HL-60 (cell line): ENCODE results near the gene OR52B6.

Experiments used
- DNase-seq, 2 experiments: peaks; one replicate each; pipeline ENCODE4 v3.0.0-alpha.2; 2010 to 2020; ENCODE audit warnings: low read depth in 1 of 2, low spot score in 1 of 2
- H3K27ac ChIP-seq: fragments of 250-450 bp; sonication (Bioruptor Pico); replicated peaks from 2 replicates; pipeline ENCODE4 v1.5.1; 2020; ENCODE audit warnings: mild to moderate bottlenecking, moderate library complexity
- H3K27me3 ChIP-seq: fragments of 250-450 bp; sonication (Bioruptor Pico); 2 replicates; pipeline ENCODE4 v1.5.1; 2021; ENCODE audit warnings: mild to moderate bottlenecking, moderate library complexity; ENCODE audit not compliant: insufficient read depth, poor library complexity, severe bottlenecking
- H3K4me3 ChIP-seq: replicated peaks from 2 replicates; pipeline ENCODE4 v1.5.1; 2011; ENCODE audit warnings: mild to moderate bottlenecking, control low read depth, low read length; ENCODE audit not compliant: insufficient read depth
- GABPA ChIP-seq: IDR thresholded peaks from 2 replicates; pipeline ENCODE4 v1.6.1; 2012; ENCODE audit warnings: low read depth
- POLR2AphosphoS5 ChIP-seq: IDR thresholded peaks from 2 replicates; pipeline ENCODE4 v1.6.1; 2012; ENCODE audit warnings: low read depth
- REST ChIP-seq: IDR thresholded peaks from 2 replicates; pipeline ENCODE4 v1.6.1; 2012; ENCODE audit warnings: low read depth; ENCODE audit not compliant: insufficient replicate concordance
- SPI1 ChIP-seq: IDR thresholded peaks from 2 replicates; pipeline ENCODE4 v1.6.1; 2012; ENCODE audit warnings: low read depth, mild to moderate bottlenecking, borderline replicate concordance
- long read RNA-seq: library from polyadenylated mRNA; unstranded; transcript quantifications from one replicate; pipeline ENCODE4 v2.0.0, GENCODE V29; 2020
- TF ChIP-seq, protein P1 (sequence below): IDR thresholded peaks from one replicate; pipeline ENCODE4 v1.5.1; 2011; ENCODE audit warnings: low read length, control low read depth, inconsistent platforms; ENCODE audit not compliant: insufficient read depth

OR52B6 gene
- long read RNA-seq: 0 reads

DNA sequence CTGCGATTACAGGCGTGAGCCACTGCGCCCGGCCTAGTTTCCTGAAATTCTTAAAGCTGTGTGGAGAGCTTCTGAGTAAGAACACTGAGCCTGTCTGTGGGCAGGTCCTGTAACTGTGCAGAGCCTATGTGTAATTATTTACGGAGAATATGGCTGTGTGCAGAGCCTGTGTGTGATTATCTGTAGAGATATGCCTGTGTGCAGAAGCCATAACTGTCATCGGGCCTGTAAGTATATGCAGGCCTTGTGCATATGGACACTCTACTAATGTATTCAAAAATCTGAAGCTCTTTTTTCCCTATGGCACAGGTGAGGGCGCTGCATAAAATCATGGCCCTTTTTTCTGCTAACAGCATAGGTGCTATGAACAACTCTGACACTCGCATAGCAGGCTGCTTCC, at the start of gene OR52B6:
Gene OR52B6, plus strand, starts transcription at position 301 of the 400 bp plus-strand sequence. Its CDS starts 0 bp downstream, at position 301.
- no peak for DNase-seq
- Histone ChIP-seq H3K27me3 (no peaks in the 10 kb centered on the region), H3K27ac (no peak within 1 kb of the TSS), H3K4me3 (no peak within 1 kb of the TSS)
- no peak for TF ChIP-seq REST
- no peak for TF ChIP-seq GABPA
- no peak for TF ChIP-seq SPI1
- no peak for TF ChIP-seq POLR2AphosphoS5
- TF ChIP-seq, protein P1, sequence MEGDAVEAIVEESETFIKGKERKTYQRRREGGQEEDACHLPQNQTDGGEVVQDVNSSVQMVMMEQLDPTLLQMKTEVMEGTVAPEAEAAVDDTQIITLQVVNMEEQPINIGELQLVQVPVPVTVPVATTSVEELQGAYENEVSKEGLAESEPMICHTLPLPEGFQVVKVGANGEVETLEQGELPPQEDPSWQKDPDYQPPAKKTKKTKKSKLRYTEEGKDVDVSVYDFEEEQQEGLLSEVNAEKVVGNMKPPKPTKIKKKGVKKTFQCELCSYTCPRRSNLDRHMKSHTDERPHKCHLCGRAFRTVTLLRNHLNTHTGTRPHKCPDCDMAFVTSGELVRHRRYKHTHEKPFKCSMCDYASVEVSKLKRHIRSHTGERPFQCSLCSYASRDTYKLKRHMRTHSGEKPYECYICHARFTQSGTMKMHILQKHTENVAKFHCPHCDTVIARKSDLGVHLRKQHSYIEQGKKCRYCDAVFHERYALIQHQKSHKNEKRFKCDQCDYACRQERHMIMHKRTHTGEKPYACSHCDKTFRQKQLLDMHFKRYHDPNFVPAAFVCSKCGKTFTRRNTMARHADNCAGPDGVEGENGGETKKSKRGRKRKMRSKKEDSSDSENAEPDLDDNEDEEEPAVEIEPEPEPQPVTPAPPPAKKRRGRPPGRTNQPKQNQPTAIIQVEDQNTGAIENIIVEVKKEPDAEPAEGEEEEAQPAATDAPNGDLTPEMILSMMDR: no peak

- TF ChIP-seq, protein P1: no peak
- TF ChIP-seq REST (no peak), SPI1 (no peak), POLR2AphosphoS5 (no peak), GABPA (no peak)
- no peak overlapping the region for H3K27ac ChIP-seq
- DNase-seq: no peak
- no peak overlapping the region for H3K4me3 ChIP-seq
- no peaks in the 10 kb centered on the region for H3K27me3 ChIP-seq
Measured at GRCh38 chr11:5531053-5531831, 49.4 kb upstream of the OR52B6 start.

DNA sequence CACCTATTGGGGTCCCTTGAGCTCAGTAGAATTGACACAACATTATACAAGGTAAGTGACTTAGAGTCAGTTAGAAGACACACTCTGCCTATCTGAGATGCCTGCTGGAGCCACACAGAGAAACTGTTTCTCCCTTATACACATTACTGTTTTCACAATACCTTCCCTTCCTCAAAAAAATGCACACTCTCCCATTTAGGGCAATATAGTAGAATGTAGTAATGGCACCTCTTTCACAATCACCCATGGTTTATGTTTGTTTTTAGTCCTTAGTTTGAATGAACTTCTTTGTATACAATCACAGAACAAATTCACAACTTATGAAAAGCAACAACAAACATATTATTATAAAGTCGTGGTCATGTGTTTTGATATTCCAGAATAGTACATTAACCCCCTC, 46.6 kb upstream of the OR52B6 start:
- DNase-seq: peak in 1 of 2 experiments; percentile 26
- H3K27ac ChIP-seq: no peak overlapping the region
- TF ChIP-seq REST (no peak), SPI1 (peak; percentile 2; the same call in 1 of the 2 replicates)
- H3K4me3 ChIP-seq: no peak overlapping the region
- H3K27me3 ChIP-seq: no peaks in the 10 kb centered on the region
